Activated CD4-positive, alpha-beta memory T cell treated with anti-CD3 and anti-CD28 coated beads for 36 hours (primary cell): ENCODE measurements around the gene AMBN. TPM values are rescaled to one million over a fixed set of nuclear protein-coding genes. Genes with fewer than 3 reads are reported as not detected.

Experiments
- CTCF ChIA-PET: fragments of 350-600 bp; sonication (Branson Sonifier 250); formaldehyde crosslinking; loops from one replicate; lab custom pipeline; 2021; ENCODE audit warnings: antibody characterized with exemption, inconsistent platforms; lab: Charles Lee
- POLR2A ChIA-PET: fragments of 350-600 bp; sonication (Branson Sonifier 250); formaldehyde crosslinking; loops from one replicate; lab custom pipeline; 2021; ENCODE audit warnings: antibody characterized with exemption; lab: Charles Lee
- DNase-seq: peaks from one replicate; pipeline ENCODE4 v3.0.0-alpha.2; 2020
- H3K27ac Mint-ChIP-seq: one replicate; pipeline ENCODE4 v1.8.0; 2021; ENCODE audit warnings: mixed read lengths
- H3K27me3 Mint-ChIP-seq: one replicate; pipeline ENCODE4 v1.8.0; 2021; ENCODE audit warnings: mixed read lengths
- H3K36me3 Mint-ChIP-seq: one replicate; pipeline ENCODE4 v1.8.0; 2021; ENCODE audit warnings: mixed read lengths
- H3K4me1 Mint-ChIP-seq: one replicate; pipeline ENCODE4 v1.8.0; 2021; ENCODE audit warnings: low read depth, mixed read lengths
- H3K4me3 Mint-ChIP-seq: one replicate; pipeline ENCODE4 v1.8.0; 2021; ENCODE audit warnings: mild to moderate bottlenecking, mixed read lengths
- H3K9me3 Mint-ChIP-seq: one replicate; pipeline ENCODE4 v1.8.0; 2021; ENCODE audit warnings: mixed read lengths
- intact Hi-C: fragments of 100-400 bp; cut with micrococcal nuclease; formaldehyde crosslinking; loops from one replicate; pipeline ENCODE4 v1.15.1; 2023
- total RNA-seq, 2 experiments: library from RNA; stranded (reverse); gene quantifications; one replicate each; pipeline ENCODE4 v1.2.3, GENCODE V29; 2021

AMBN gene
- total RNA-seq, 2 experiments from 2014 or later, result not detected

DNA sequence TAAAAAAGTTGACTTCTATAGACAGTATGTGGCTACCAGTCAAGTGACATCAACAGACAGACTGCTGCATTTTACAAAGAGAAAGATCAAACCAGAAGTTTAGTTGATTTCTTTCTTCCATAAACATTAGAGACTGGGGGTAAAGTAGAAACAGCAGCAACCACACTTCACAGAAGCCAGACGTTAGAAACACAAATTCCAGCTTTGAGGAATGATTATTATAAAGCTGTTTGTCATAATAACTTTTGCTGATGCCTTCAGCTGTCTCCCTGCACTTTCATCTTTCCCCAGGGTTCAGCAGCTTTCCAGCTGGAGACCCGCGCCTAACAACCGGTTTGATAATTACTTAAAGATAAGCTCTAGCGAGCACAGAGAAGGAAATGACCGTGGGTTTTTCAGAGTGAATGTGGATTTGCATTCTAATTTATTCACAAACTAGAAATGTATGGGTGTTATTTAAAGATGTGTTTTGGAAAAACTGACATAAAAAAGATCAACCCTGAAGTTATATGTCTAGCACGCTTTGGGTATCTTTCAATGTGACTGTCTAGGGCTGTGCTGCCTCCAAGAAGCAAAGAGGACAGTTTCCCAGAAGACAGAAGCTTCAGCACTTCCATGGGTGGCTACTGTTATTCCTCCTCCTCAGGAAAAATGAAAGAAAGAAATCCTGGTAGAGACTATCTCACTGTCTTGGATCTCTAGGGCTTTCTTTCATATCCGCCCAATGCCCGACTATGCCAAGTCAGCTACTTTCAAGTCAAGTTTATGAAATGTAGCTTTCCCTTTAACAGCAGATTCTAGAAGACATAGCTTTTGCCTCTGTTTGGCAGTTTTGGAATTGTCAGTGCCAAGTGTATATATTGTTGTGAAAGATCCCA is 21.5 kb downstream of the AMBN start:
- Mint-ChIP-seq H3K36me3 (no peaks in the 10 kb centered on the region), H3K27me3 (peaks cover 28% of the 10 kb centered on the region), H3K4me1 (peaks cover 10% of the 10 kb centered on the region), H3K27ac (no peak overlapping the region), H3K4me3 (no peak overlapping the region), H3K9me3 (no peaks in the 10 kb centered on the region)
- DNase-seq, result no peak
- intact Hi-C loops, result no loop called here
- CTCF ChIA-PET, result interaction anchor here (0.7 kb wide), 1 partner anchor 38 kb away, joined by 3 read pairs; no protein-coding TSS in a partner anchor
- POLR2A ChIA-PET, result no interaction called here

DNA sequence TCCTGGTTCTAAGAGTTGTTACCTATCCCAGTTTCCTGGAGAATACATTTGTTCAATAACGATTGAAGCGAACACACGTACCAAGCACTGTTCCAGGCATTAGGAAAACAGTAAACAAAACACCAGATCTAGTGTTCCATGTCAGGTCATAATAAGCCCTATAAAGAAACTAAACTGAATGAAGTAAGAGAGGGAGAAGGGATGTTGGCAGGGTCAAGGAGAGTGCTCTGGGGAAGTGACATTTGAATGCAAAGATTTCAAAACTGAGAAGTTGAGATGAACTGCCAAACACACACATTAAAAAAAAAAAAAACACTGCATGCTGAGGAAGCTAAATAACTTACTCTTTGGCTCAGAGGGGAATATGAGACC is 22.1 kb downstream of the AMBN start:
- Mint-ChIP-seq H3K27me3 (peaks cover 27% of the 10 kb centered on the region), H3K36me3 (no peaks in the 10 kb centered on the region), H3K4me1 (peaks cover 10% of the 10 kb centered on the region), H3K4me3 (no peak overlapping the region), H3K9me3 (peaks cover 2% of the 10 kb centered on the region), H3K27ac (no peak overlapping the region)
- ChIA-PET CTCF (no interaction called here), POLR2A (no interaction called here)
- DNase-seq, result no peak
- intact Hi-C loops, result no loop called here

DNA sequence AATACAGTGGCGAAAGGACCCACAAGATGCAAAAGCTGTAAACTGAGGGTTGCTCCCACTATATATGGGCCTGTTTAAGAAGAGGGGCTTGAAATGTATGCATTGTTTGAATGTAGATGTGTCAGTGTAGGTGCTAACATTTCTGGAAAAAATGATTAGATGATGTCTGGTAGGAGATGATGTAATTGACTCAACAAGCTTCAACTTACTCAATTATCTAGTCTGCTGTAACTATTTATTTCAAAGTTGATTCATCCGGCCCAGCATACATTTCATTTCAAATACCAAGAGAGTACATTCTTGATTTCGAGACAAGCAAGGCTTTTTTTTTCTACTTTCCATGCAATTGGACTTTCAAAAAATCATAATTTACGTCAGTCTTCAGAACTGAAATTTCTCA is 27.2 kb downstream of the AMBN start:
- Mint-ChIP-seq H3K27ac (no peak overlapping the region), H3K4me3 (no peak overlapping the region)
- CTCF ChIA-PET, result no interaction called here

DNA sequence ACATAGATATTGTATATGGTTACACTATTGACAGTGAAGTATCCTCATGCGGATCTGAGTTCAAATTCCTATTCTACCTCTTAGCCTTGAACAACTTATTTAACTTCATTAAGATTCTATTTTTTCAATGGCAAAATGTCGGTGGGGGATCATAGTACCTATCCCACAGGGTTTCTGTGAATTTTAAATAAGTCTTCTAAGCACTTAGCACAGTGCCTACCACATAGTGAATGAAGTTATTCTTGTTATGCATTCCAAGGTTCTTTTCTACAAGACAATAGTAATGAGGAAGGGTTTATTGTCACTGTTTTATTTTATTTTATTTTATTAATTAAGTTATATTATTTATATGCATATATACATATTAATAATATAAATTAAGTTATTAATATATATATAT is 27.7 kb downstream of the AMBN start:
- H3K4me1 Mint-ChIP-seq, result peaks cover 2% of the 10 kb centered on the region
- no peaks in the 10 kb centered on the region for H3K27me3 Mint-ChIP-seq
- no peak for DNase-seq
- intact Hi-C loops, result loop anchor here (2.0 to 5.0 kb wide), 2 partner anchors 69 to 223 kb away; partner anchors contain the start of gene UTP3
- ChIA-PET CTCF (no interaction called here), POLR2A (no interaction called here)
- peaks cover 5% of the 10 kb centered on the region for H3K9me3 Mint-ChIP-seq
- no peak overlapping the region for H3K4me3 Mint-ChIP-seq
- no peak overlapping the region for H3K27ac Mint-ChIP-seq
- H3K36me3 Mint-ChIP-seq, result no peaks in the 10 kb centered on the region

More for the DNA sequence above, 27.2 kb downstream of the AMBN start:
- no peak for DNase-seq
- Mint-ChIP-seq H3K9me3 (peaks cover 5% of the 10 kb centered on the region), H3K27me3 (peaks cover under 1% of the 10 kb centered on the region), H3K36me3 (no peaks in the 10 kb centered on the region), H3K4me1 (peaks cover 2% of the 10 kb centered on the region)
- intact Hi-C loops, result loop anchor here (2.0 to 5.0 kb wide), 2 partner anchors 70 to 223 kb away; partner anchors contain the start of gene UTP3
- POLR2A ChIA-PET, result no interaction called here

DNA sequence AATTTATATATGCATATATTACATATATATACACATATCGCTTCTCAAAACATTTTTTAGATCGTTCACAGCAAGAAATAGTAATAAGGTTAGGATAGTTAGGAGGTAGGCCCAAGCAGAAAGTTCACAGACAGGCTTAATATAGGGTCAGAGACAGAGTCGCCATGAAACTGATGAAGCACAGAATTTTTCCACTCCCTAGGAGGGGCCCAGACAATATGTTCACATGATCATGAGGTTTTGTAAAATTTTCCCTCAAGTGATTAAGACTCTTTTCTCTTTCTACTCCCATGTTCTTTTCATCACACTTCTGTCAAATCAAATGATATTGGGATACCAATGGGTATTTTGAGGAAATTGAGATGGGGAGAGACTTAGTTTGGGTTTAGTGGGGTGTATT is 31.3 kb downstream of the AMBN start:
- Mint-ChIP-seq H3K36me3 (no peaks in the 10 kb centered on the region), H3K27ac (no peak overlapping the region), H3K4me3 (no peak overlapping the region), H3K9me3 (peaks cover 5% of the 10 kb centered on the region), H3K27me3 (no peaks in the 10 kb centered on the region), H3K4me1 (peaks cover 2% of the 10 kb centered on the region)
- intact Hi-C loops, result no loop called here
- ChIA-PET CTCF (interaction anchor here (1.0 kb wide), 1 partner anchor 29 kb away, joined by 3 read pairs; no protein-coding TSS in a partner anchor), POLR2A (no interaction called here)
- no peak for DNase-seq

DNA sequence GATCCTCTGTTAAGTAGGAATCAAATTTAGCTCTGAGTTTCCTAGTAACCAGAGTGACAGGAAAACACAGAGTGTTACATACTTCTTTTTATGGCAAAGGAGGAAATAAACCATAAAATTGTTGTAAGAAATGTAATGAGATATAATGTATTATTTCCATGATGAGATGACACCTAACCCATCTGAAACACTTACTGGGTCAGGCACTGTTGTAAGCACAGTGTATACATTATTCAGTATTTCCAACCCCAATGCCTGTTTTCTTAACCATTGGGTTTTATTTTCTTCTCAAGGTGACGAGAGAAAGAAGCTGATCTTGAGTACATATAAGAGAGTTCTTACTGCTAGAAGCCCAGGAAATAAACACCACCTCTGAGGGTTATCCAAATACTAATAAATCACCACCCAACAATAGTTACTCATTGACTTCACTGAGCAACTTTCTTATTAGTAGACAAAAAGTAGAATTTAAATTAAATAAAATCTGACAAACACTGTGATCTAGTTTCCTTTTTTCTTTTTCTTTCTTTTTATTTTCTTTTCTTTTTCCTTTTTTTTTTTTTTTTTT is 32.3 kb downstream of the AMBN start:
- ChIA-PET CTCF (interaction anchor here (1.0 kb wide), 1 partner anchor 28 kb away, joined by 3 read pairs; no protein-coding TSS in a partner anchor), POLR2A (no interaction called here)
- Mint-ChIP-seq H3K4me3 (no peak overlapping the region), H3K27me3 (no peaks in the 10 kb centered on the region), H3K4me1 (peaks cover 6% of the 10 kb centered on the region), H3K36me3 (no peaks in the 10 kb centered on the region), H3K27ac (no peak overlapping the region), H3K9me3 (peaks cover 1% of the 10 kb centered on the region)
- intact Hi-C loops, result no loop called here
- no peak for DNase-seq

DNA sequence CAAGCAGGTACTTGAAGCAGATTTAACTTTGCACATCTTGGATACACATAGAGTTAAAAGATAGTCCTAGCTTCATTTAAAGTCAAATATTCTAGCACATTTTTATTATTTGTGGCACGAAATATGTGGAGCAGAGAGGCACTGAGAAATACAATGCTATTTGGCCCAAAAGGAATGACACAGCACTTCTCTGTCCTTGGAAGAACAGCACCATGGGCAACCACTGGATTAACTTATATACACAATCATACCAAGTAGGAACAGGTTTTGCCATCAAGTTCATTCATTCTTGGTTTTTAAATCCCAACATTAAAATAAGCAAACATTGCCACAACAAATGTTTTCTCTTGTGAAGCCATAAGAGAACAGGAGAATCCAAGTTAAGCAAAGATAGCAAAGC is 35.6 kb downstream of the AMBN start:
- Mint-ChIP-seq H3K9me3 (no peaks in the 10 kb centered on the region), H3K4me3 (no peak overlapping the region), H3K36me3 (no peaks in the 10 kb centered on the region), H3K27ac (no peak overlapping the region), H3K4me1 (peaks cover 8% of the 10 kb centered on the region), H3K27me3 (no peaks in the 10 kb centered on the region)
- no peak for DNase-seq
- ChIA-PET POLR2A (no interaction called here), CTCF (no interaction called here)
- intact Hi-C loops, result no loop called here

DNA sequence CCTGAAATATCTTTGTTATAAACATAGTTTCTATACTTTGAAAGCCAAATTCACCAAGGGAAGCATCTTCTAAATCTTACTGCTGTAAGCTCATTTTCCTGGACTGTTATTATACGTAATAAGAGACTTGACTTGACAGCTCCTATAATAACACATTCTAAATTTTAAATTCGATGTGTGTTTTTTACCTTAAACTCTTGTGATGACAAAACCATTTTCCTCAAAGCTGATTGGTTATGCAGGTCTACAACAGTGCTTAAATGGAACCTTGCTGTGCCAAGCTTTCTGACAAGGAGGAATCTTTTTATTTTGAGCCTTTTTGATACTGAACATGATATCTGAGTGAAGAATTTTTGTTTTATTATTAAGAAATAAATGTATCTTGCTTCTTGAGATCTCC is 36.4 kb downstream of the AMBN start, which contains the start of gene ENAM:
TSS of gene ENAM (plus strand) at position 301 of the 400 bp plus-strand sequence. CDS start 757 bp downstream, outside the sequence.
- H3K36me3 Mint-ChIP-seq, result no peaks in the 10 kb centered on the region
- H3K27ac Mint-ChIP-seq, result no peak within 1 kb of the TSS
- intact Hi-C loops, result no loop called here
- POLR2A ChIA-PET, result no interaction called here
- peaks cover 2% of the 10 kb centered on the region for H3K27me3 Mint-ChIP-seq
- H3K4me1 Mint-ChIP-seq, result peaks cover 8% of the 10 kb centered on the region
- DNase-seq, result no peak
- no peaks in the 10 kb centered on the region for H3K9me3 Mint-ChIP-seq
- H3K4me3 Mint-ChIP-seq, result no peak within 1 kb of the TSS
- CTCF ChIA-PET, result interaction anchor here (1.0 kb wide), 1 partner anchor 382 kb away, joined by 3 read pairs; no protein-coding TSS in a partner anchor

DNA sequence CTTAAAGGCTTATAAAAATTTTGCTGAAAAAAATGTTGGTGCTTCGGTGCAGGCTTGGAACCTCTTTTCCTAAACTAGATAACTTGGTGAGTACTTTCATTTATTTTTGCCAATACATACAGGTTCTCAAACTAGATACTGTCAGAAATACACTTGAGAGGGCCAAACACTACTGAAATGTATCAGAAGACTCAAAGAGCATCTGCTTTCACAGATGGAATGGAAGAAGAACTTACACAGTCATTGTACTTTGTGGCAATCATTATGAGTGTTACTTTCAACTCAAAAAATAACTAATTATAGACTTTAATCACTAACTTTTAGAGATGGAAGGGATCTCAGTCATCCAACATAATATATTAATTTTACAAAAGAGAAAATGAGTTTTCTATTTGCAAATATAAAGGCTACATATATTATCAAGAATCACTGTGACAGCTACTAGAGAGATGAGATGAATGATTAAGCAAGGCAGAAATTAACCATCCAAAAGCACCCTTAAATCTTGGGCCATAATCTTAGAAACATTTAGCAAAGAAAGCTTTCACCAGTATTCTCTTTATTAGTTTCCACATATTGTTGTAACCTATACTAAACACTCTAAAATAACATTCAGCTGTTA is 37.5 kb downstream of the AMBN start:
- no peaks in the 10 kb centered on the region for H3K36me3 Mint-ChIP-seq
- H3K9me3 Mint-ChIP-seq, result no peaks in the 10 kb centered on the region
- ChIA-PET CTCF (no interaction called here), POLR2A (no interaction called here)
- DNase-seq, result no peak
- no peak overlapping the region for H3K27ac Mint-ChIP-seq
- H3K27me3 Mint-ChIP-seq, result peaks cover 9% of the 10 kb centered on the region
- intact Hi-C loops, result no loop called here
- peaks cover 6% of the 10 kb centered on the region for H3K4me1 Mint-ChIP-seq
- H3K4me3 Mint-ChIP-seq, result no peak overlapping the region

DNA sequence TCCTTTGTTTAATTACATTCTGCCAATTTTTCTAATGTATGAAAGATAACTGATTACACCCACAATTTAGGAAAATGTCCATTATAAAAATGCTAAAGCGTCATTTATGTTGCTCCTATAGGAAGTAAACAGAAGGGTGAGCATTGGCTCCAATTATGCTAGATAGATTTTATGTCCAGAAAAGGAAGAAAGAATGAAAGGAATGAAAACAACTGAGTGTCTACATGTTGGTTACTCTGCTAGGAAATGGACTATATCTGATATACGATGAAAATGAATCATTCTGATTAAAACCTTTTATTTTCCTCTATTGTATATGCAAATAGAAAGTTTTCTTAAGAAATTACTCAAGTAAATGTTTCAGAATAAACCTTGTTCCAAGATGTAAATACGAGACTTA is 38.1 kb downstream of the AMBN start:
- ChIA-PET CTCF (no interaction called here), POLR2A (no interaction called here)
- DNase-seq, result no peak
- Mint-ChIP-seq H3K27me3 (peaks cover 9% of the 10 kb centered on the region), H3K4me3 (no peak overlapping the region), H3K36me3 (no peaks in the 10 kb centered on the region), H3K9me3 (no peaks in the 10 kb centered on the region), H3K4me1 (peaks cover 6% of the 10 kb centered on the region), H3K27ac (no peak overlapping the region)
- intact Hi-C loops, result no loop called here

DNA sequence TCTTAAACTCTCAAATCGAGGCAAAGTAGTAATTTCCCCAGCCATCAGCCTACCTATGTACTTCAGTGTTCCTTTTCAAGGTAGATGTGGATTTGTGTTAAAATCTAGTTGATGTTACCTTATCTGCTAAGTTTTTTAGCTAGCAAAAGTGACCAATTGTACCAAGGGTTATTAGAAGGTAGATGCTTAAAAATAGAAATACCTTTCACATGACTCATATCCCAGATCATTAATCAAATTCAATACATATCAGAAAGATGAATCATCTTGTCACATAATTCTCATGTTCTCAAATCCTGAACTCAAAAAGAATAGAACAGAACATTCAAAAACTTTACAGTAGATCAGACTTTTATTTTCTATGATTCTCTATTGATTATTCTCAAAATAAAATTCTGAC is 40.0 kb downstream of the AMBN start:
- H3K36me3 Mint-ChIP-seq, result no peaks in the 10 kb centered on the region
- H3K4me3 Mint-ChIP-seq, result no peak overlapping the region
- DNase-seq, result no peak
- no peak overlapping the region for H3K27ac Mint-ChIP-seq
- peaks cover 9% of the 10 kb centered on the region for H3K27me3 Mint-ChIP-seq
- intact Hi-C loops, result no loop called here
- ChIA-PET POLR2A (no interaction called here), CTCF (interaction anchor here (0.5 kb wide), 1 partner anchor 14 kb away, joined by 3 read pairs; no protein-coding TSS in a partner anchor)
- peaks cover 6% of the 10 kb centered on the region for H3K4me1 Mint-ChIP-seq
- H3K9me3 Mint-ChIP-seq, result no peaks in the 10 kb centered on the region

DNA sequence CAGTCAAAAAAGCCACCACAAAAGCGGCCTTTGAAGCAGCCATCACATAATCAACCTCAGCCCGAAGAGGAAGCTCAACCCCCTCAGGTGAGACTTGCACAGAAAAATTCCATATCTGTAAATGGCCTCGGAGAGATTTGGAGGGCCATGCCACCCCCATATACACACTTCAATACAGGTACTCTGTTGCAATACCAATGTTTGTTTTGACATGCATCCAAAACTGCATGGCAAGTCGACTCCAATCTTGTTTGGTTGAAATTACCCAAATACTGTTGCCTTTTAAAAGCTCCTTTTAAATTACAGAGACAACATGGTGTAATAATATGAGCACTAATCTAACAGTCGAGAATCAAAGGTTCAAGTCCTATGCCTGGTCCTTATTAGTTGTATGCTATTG is 42.4 kb downstream of the AMBN start:
- H3K4me1 Mint-ChIP-seq, result no peaks in the 10 kb centered on the region
- no peak for DNase-seq
- H3K4me3 Mint-ChIP-seq, result no peak overlapping the region
- ChIA-PET CTCF (interaction anchor here (0.9 kb wide), 1 partner anchor 17 kb away, joined by 3 read pairs; no protein-coding TSS in a partner anchor), POLR2A (no interaction called here)
- H3K9me3 Mint-ChIP-seq, result no peaks in the 10 kb centered on the region
- no peak overlapping the region for H3K27ac Mint-ChIP-seq
- peaks cover 9% of the 10 kb centered on the region for H3K27me3 Mint-ChIP-seq
- intact Hi-C loops, result no loop called here
- H3K36me3 Mint-ChIP-seq, result no peaks in the 10 kb centered on the region
